WTC11 (cell line): Measurements from ENCODE around the gene LAMTOR4. TPM values are rescaled to one million over a fixed set of nuclear protein-coding genes. Genes with fewer than 3 reads are reported as not detected.
"Not testable (repeated sequence)": the region's sequence is repeated elsewhere in the genome, so short reads cannot be mapped to it uniquely, and the experiment has no call there.

Source experiments
- ATAC-seq: fragments of 200-7000 bp; cut with Tn5 transposase; 2 replicates; pipeline ENCODE4 v1.10.0; 2021; ENCODE audit warnings: mild to moderate bottlenecking, moderate library complexity
- CTCF ChIA-PET: fragments of 300-600 bp; sonication (Branson Sonifier 250); formaldehyde crosslinking; loops from one replicate; lab custom pipeline; 2021; ENCODE audit warnings: antibody characterized with exemption; lab: Charles Lee
- POLR2A ChIA-PET: fragments of 350-600 bp; sonication (Branson Sonifier 250); formaldehyde crosslinking; loops from one replicate; lab custom pipeline; 2021; ENCODE audit warnings: antibody characterized with exemption; lab: Charles Lee
- DNase-seq: peaks from one replicate; pipeline ENCODE4 v3.0.0; 2021; ENCODE audit warnings: low spot score
- H3K27ac Mint-ChIP-seq: 2 replicates; pipeline ENCODE4 v1.8.0; 2021; ENCODE audit warnings: mixed read lengths
- H3K27me3 Mint-ChIP-seq: 2 replicates; pipeline ENCODE4 v1.8.0; 2021; ENCODE audit warnings: low read depth, mild to moderate bottlenecking, moderate library complexity, mixed read lengths
- H3K36me3 Mint-ChIP-seq: 2 replicates; pipeline ENCODE4 v1.8.0; 2021; ENCODE audit warnings: mixed read lengths
- H3K4me1 Mint-ChIP-seq: 2 replicates; pipeline ENCODE4 v1.8.0; 2022; ENCODE audit warnings: mixed read lengths
- H3K4me3 Mint-ChIP-seq: 2 replicates; pipeline ENCODE4 v1.8.0; 2021; ENCODE audit warnings: mild to moderate bottlenecking, moderate library complexity, mixed read lengths
- H3K9me3 Mint-ChIP-seq: 2 replicates; pipeline ENCODE4 v1.8.0; 2021; ENCODE audit warnings: mixed read lengths
- ATF1 ChIP-seq: sonication (generic); formaldehyde crosslinking; IDR thresholded peaks from 2 replicates; pipeline ENCODE4 v1.8.1; 2023; ENCODE audit warnings: mild to moderate bottlenecking, moderate library complexity, missing genetic modification reagents
- CBFB ChIP-seq: sonication (generic); formaldehyde crosslinking; IDR thresholded peaks from 2 replicates; pipeline ENCODE4 v1.8.1; 2022; ENCODE audit warnings: mild to moderate bottlenecking, low read depth, missing genetic modification reagents
- ELF4 ChIP-seq: sonication (generic); formaldehyde crosslinking; IDR thresholded peaks from 2 replicates; pipeline ENCODE4 v1.8.1; 2022; ENCODE audit warnings: low read depth, mild to moderate bottlenecking, moderate library complexity, missing genetic modification reagents
- EMX1 ChIP-seq: fragments of 250-450 bp; sonication (Bioruptor Pico); IDR thresholded peaks from 2 replicates; pipeline ENCODE4 v1.8.0; 2021; ENCODE audit warnings: mild to moderate bottlenecking
- JAZF1 ChIP-seq: fragments of 250-450 bp; sonication (Bioruptor Pico); IDR thresholded peaks from 2 replicates; pipeline ENCODE4 v1.9.0; 2021; ENCODE audit warnings: moderate library complexity, mild to moderate bottlenecking, inconsistent platforms
- MLX ChIP-seq: sonication (generic); formaldehyde crosslinking; IDR thresholded peaks from 2 replicates; pipeline ENCODE4 v1.8.1; 2023; ENCODE audit warnings: mild to moderate bottlenecking, missing genetic modification reagents, moderate library complexity
- NFYB ChIP-seq: sonication (generic); formaldehyde crosslinking; conservative IDR thresholded peaks from 2 replicates; pipeline ENCODE4 v1.8.0; 2022; ENCODE audit warnings: low read depth, missing genetic modification reagents
- OVOL2 ChIP-seq: fragments of 250-450 bp; sonication (Bioruptor Pico); IDR thresholded peaks from 2 replicates; pipeline ENCODE4 v1.9.0; 2021; ENCODE audit warnings: mild to moderate bottlenecking, borderline replicate concordance
- SMAD4 ChIP-seq: sonication (generic); formaldehyde crosslinking; IDR thresholded peaks from 2 replicates; pipeline ENCODE4 v1.8.0; 2022; ENCODE audit warnings: mild to moderate bottlenecking, missing genetic modification reagents
- STAT6 ChIP-seq: sonication (generic); formaldehyde crosslinking; conservative IDR thresholded peaks from 2 replicates; pipeline ENCODE4 v1.8.1; 2023; ENCODE audit warnings: mild to moderate bottlenecking, low read depth, missing genetic modification reagents, moderate library complexity
- ZBTB43 ChIP-seq: sonication (generic); formaldehyde crosslinking; IDR thresholded peaks from 2 replicates; pipeline ENCODE4 v1.8.1; 2023; ENCODE audit warnings: mild to moderate bottlenecking, missing genetic modification reagents
- ZNF263 ChIP-seq: sonication (generic); formaldehyde crosslinking; IDR thresholded peaks from 2 replicates; pipeline ENCODE4 v1.8.1; 2022; ENCODE audit warnings: low read depth, mild to moderate bottlenecking, moderate library complexity, missing genetic modification reagents
- ZNF423 ChIP-seq: fragments of 250-450 bp; sonication (Bioruptor Pico); IDR thresholded peaks from 2 replicates; pipeline ENCODE4 v2.1.2; 2022; ENCODE audit warnings: mild to moderate bottlenecking, moderate library complexity
- ZNF425 ChIP-seq: fragments of 250-450 bp; sonication (Bioruptor Pico); conservative IDR thresholded peaks from 2 replicates; pipeline ENCODE4 v1.9.0; 2021; ENCODE audit warnings: mild to moderate bottlenecking
- total RNA-seq: library from RNA; stranded (reverse); gene quantifications from 3 replicates; pipeline ENCODE4 v1.2.3, GENCODE V29; 2021

Gene LAMTOR4
- total RNA-seq, 1 experiment from 2014 or later, result 199 TPM

- TF ChIP-seq ZNF425 (CRISPR knock-in tag), result no peak
Measured at GRCh38 chr7:100192969-100193368, 44.3 kb downstream of the LAMTOR4 start (continued).

GRCh38 chr7:100195222-100195621 is 46.5 kb downstream of the LAMTOR4 start:
- TF ChIP-seq JAZF1 (CRISPR knock-in tag) (no peak), CBFB (CRISPR knock-in tag) (no peak), OVOL2 (no peak), ZNF263 (CRISPR knock-in tag) (no peak), SMAD4 (CRISPR knock-in tag) (no peak), NFYB (CRISPR knock-in tag) (no peak), ZBTB43 (CRISPR knock-in tag) (no peak), ATF1 (CRISPR knock-in tag) (no peak)
- TF ChIP-seq, all 79 proteins: peak for 0
- no peak overlapping the region for H3K4me3 Mint-ChIP-seq
- no peaks in the 10 kb centered on the region for H3K36me3 Mint-ChIP-seq
- H3K9me3 Mint-ChIP-seq, result no peaks in the 10 kb centered on the region
- H3K27ac Mint-ChIP-seq, result no peak overlapping the region
- peaks cover 36% of the 10 kb centered on the region for H3K27me3 Mint-ChIP-seq
- DNase-seq, result no peak
- H3K4me1 Mint-ChIP-seq, result no peaks in the 10 kb centered on the region; the same call in 1 of the 2 replicates
- ChIA-PET POLR2A (interaction anchor here (0.6 kb wide), 1 partner anchor 248 kb away, joined by 3 read pairs; no protein-coding TSS in a partner anchor), CTCF (interaction anchor here (0.7 kb wide), 1 partner anchor 63 kb away, joined by 3 read pairs; no protein-coding TSS in a partner anchor)
- peak; percentile 26; the same call in 1 of the 2 replicates for ATAC-seq

- H3K27me3 Mint-ChIP-seq, result peaks cover 42% of the 10 kb centered on the region
- H3K36me3 Mint-ChIP-seq, DNase-seq, H3K9me3 Mint-ChIP-seq, H3K4me3 Mint-ChIP-seq, ATAC-seq, H3K27ac Mint-ChIP-seq, H3K4me1 Mint-ChIP-seq, CTCF ChIA-PET, POLR2A ChIA-PET: not testable (repeated sequence)
Measured at GRCh38 chr7:100195901-100196322, 47.2 kb downstream of the LAMTOR4 start.

- H3K4me3 Mint-ChIP-seq, result no peak overlapping the region
- ChIA-PET POLR2A (no interaction called here), CTCF (no interaction called here)
- no peak for ATAC-seq
- H3K36me3 Mint-ChIP-seq, result no peaks in the 10 kb centered on the region
- no peak overlapping the region for H3K27ac Mint-ChIP-seq
- H3K27me3 Mint-ChIP-seq, result peaks cover 54% of the 10 kb centered on the region
- TF ChIP-seq ZNF423 (no peak), EMX1 (no peak), MLX (no peak), STAT6 (no peak), ELF4 (CRISPR knock-in tag) (no peak)
- TF ChIP-seq, all 79 proteins: peak for 0
- no peaks in the 10 kb centered on the region for H3K9me3 Mint-ChIP-seq
- H3K4me1 Mint-ChIP-seq, result peaks cover 14% of the 10 kb centered on the region
- DNase-seq, result no peak
Measured at GRCh38 chr7:100198266-100198665, 49.5 kb downstream of the LAMTOR4 start.
